ENCODE data around the gene AATK.
A peak's percentile ranks its signal among the peaks of the same experiment; 100 is the strongest.

AATK gene

DNA sequence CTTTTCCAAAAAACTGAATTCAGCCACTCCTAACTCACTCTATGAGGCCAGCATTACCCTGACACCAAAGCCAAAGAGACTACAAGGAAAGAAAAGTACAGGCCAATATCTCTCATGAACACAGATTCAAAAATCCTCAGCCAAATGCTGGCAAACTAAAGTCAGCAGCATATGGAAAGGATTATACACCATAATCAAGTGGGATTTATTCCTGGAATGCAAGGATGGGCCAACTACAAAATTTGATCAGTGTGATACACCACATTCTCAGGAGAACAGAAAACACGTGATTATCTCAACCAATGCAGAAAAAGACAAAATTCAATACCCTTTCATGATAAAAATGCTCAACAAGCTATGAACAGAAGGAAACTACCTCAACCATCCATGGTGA, 7.7 kb upstream of the AATK start:
- no peak overlapping the region for H3K4me3 ChIP-seq (ENCODE audit: low read length)
- peak; percentile 70 for DNase-seq (ENCODE audit: low read depth)
- TF ChIP-seq, protein P1, sequence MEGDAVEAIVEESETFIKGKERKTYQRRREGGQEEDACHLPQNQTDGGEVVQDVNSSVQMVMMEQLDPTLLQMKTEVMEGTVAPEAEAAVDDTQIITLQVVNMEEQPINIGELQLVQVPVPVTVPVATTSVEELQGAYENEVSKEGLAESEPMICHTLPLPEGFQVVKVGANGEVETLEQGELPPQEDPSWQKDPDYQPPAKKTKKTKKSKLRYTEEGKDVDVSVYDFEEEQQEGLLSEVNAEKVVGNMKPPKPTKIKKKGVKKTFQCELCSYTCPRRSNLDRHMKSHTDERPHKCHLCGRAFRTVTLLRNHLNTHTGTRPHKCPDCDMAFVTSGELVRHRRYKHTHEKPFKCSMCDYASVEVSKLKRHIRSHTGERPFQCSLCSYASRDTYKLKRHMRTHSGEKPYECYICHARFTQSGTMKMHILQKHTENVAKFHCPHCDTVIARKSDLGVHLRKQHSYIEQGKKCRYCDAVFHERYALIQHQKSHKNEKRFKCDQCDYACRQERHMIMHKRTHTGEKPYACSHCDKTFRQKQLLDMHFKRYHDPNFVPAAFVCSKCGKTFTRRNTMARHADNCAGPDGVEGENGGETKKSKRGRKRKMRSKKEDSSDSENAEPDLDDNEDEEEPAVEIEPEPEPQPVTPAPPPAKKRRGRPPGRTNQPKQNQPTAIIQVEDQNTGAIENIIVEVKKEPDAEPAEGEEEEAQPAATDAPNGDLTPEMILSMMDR (conservative IDR thresholded peaks at IDR 0.05; ENCODE audit: low read length): no peak

DNA sequence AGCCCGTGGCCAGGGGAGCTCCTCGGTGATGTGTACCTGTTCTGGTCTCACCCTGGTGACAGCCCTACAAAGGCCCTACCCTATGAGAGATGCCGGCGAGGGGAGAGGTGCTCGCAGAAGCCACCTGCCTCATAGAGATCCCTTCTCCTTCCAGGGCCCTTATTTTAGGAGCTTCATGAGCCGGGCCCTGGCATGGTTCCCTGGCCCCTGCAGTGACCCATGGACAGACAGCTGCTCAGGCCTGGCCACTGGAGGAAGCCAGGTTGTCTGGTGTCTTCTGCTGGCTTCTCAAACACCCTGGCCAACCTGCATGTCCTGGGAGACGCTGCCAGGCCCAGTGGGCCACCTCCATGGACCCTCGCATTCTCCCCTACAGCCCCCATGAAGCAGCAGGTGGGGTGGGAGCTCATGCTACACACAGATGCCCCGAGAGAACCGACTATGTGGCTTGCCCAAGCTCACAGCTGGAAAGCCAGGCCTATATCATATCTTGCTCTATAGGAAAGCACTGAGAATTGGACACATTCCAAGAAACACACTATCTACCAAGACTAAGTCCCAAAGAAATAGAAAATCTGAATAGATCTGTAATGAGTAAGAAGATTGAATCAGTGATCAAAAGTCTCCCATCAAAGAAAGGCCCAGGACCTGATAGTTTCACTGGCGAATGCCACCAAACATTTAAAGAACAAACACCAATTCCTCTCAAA, 7.2 kb upstream of the AATK start:
- TF ChIP-seq, protein P1 (conservative IDR thresholded peaks at IDR 0.05; ENCODE audit: low read length): no peak

DNA sequence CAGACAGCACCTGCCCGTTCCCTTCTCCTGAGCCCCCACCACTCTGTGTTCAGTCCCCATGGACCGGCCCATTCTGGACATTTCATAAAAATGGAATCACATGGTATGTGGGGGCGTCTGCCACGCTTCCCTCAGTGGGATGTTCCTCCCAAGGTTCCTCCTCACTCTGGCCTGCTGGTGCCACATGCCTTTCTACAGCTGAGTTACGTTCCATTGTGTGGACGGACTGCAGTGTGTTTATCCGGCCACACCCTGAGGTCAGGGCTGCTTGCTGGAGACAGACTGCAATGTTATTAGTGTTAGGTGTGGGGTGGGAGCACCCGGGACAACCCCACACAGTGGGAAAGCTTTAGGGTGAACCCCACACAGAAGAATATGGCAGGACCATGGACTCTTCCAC, 5.9 kb upstream of the AATK start:
- H3K4me3 ChIP-seq (ENCODE audit: low read length): no peak overlapping the region
- peak; percentile 34 for DNase-seq (ENCODE audit: low read depth)
- TF ChIP-seq, protein P1 (conservative IDR thresholded peaks at IDR 0.05; ENCODE audit: low read length): no peak

More for the DNA sequence above, 7.2 kb upstream of the AATK start:
- DNase-seq (ENCODE audit: low read depth): no peak
- no peak overlapping the region for H3K4me3 ChIP-seq (ENCODE audit: low read length)

DNA sequence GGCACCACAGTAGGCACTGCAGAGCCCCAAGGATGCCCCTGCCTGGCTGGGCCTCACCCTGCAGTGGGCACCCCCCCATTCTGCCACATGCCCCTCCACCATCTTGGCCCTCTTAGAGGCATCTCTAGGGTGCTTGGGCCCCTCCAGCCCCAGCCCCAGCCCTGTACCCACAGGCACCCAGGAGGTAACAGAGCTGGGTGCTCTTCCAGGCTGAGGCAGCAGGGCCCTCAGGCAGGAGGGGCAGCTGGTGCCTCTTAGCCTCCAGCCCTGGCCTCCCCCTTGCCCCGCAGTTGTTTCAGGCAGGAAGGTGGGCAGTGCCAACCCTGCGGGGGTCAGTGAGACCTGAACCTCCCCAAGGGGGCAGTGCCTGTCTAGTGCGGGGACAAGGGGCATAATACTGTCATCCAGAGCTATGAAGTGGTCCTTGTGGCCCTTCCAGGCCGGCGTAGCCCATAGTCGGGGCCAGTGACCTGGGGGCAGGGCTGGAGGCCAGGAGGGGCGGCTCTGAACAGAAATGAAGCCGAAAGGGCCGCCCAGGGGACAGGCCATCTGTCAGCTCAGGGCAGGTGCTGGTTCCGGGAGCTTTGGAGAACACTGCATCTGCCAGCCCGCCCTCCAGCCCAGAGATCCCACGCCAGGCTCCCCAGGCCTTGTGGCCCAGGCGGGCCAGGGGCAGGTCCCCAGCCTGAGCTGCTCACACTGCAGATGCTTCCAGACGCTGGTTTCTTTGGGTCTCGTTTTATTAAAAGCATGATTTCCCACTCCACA, 4.9 kb upstream of the AATK start:
- TF ChIP-seq, protein P1 (conservative IDR thresholded peaks at IDR 0.05; ENCODE audit: low read length): no peak
- no peak overlapping the region for H3K4me3 ChIP-seq (ENCODE audit: low read length)

DNA sequence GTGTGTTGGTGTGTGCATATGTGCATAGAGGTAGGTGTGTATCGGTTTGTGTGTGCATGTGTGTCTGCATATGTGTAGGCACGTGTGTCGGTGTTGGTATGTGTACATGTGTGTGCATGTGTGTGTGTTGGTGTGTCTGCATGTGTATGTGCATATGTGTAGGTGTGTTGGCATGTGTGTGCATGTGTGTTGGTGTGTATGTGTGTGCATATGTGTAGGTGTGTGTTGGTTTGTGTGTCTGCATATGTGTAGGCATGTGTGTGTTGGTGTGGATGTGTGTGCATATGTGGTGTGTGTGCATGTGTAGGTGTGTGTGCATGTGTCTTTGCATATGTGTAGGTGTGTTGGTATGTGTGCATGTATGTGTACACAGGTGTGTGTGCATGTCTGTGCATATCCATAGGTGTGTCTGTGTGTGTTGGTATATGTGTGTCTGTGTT, 3.9 kb upstream of the AATK start:
- TF ChIP-seq, protein P1 (conservative IDR thresholded peaks at IDR 0.05; ENCODE audit: low read length): no peak
- DNase-seq (ENCODE audit: low read depth): no peak
- no peak overlapping the region for H3K4me3 ChIP-seq (ENCODE audit: low read length)

More for the DNA sequence above, 4.9 kb upstream of the AATK start:
- no peak for DNase-seq (ENCODE audit: low read depth)

DNA sequence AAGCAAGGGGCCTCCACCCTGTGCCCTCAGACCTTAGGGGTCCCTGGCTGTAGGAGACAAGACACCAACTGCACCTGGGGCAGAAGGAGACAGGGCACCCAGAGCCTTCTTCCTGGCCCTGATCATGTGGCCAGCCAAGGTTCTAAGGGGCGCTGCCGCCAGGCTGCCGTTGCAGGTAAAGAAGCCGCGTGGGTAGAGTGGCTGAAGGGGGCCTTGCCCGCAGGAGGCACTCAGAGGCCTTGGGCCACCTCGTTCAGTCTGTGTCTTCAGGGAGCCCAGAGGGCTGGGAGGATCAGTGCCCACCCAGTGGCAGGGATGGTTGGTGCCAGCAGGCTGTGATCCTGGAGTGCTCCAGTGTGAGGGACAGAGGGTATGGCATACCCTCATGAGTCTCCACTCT, 1.6 kb upstream of the AATK start:
- H3K4me3 ChIP-seq (ENCODE audit: low read length): no peak overlapping the region
- DNase-seq (ENCODE audit: low read depth): no peak
- TF ChIP-seq, protein P1 (conservative IDR thresholded peaks at IDR 0.05; ENCODE audit: low read length): no peak

DNA sequence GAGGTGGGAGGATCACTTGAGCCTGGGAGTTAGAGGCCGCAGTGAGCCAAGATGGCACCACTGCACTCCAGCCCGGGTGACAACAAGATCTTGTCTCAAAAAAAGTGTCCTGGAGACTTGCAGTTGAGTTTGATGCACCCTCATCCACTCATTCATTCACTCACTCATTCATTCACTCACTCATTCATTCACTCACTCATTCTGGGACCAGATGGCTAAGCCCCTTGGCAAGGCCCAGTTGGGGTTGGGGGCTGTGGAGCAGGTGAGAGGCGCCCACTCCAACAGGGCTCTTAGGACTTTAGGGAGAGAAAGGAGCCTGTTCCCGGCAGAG, 1.1 kb upstream of the AATK start:
- DNase-seq (ENCODE audit: low read depth): no peak
- H3K4me3 ChIP-seq (ENCODE audit: low read length): no peak overlapping the region
- TF ChIP-seq, protein P1 (conservative IDR thresholded peaks at IDR 0.05; ENCODE audit: low read length): no peak
